Spleen (tissue), 7 donors: ENCODE measurements around the gene TNK2.

ENCODE experiments used
- POLR2A ChIP-seq, 3 donors: fragments of 450-650 bp; IDR thresholded peaks; one replicate each; pipeline ENCODE4 v1.5.1; 2017; ENCODE audit warnings: antibody characterized with exemption in 3 of 3, mild to moderate bottlenecking in 1 of 3
- POLR2AphosphoS5 ChIP-seq, 3 donors: sonication (generic); formaldehyde crosslinking; IDR thresholded peaks; one replicate each; pipeline ENCODE4 v1.5.1; 2017; ENCODE audit warnings: antibody characterized with exemption in 3 of 3
- TF ChIP-seq, protein P1 (sequence below), 11 experiments: fragments of 200-600 bp in 7 of 11; fragments of 450-650 bp in 4 of 11; sonication (generic) in 4 of 11; IDR thresholded peaks in 8 of 11; conservative IDR thresholded peaks in 3 of 11; 1 replicate in 7 of 11; 2 replicates in 4 of 11; pipeline versions ENCODE4 v1.4.0 to v1.8.0; 2016 to 2021; ENCODE audit warnings: antibody characterized with exemption in 11 of 11, inconsistent platforms in 4 of 11, mild to moderate bottlenecking in 1 of 11
- donor health status: DM: no; HTN: no; CAD: no; lungs with moderate emphysema.
- donor health status: DM: no; HTN: no; CAD: no.
- donor health status: DM: no; HTN: no; CAD: no.

DNA sequence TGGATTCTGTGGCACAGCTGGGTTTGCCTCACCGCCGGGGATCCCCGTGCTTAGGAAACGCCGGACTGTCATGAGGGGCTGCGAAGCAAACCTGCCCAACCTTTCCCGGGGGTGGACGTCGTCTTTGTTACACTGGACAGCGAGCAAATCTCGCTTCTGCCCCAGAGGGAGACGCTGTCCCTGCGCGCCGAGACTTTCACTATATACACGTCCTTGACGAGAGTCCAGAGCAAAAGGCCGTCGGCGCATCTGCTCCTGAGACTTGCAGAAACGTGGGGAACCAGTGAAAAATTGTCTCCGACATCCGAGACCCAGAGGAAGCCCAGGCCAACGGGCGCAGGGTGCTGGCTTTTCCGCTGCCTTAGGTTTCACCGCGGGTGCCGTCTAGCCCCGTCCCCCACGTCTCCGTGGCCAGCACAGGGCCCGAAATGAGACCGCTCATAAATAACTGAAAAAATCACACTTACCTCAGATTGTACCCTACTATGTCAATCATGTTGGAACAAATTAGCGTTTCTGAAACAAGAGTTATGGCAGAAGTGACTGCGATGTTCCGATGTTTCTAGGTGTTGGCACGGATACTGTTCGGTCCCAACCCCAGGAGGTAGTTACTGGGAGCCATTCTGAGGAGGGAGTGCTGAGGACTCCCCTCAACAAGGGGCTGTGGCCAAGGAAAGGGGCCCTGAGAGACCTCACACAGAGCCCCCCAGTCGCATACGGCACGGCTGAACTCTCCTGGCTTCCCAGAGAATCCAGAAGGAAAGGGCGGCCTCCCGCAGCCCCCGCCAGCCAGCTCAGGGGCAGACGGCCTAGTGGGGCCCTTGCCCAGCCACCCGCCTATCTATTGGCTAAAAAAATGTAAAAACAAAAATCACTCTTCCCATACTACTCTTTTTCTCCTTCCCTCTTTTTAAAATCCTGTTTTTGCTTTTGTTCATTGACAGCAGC is 82.2 kb downstream of the TNK2 start:
- TF ChIP-seq, protein P1, sequence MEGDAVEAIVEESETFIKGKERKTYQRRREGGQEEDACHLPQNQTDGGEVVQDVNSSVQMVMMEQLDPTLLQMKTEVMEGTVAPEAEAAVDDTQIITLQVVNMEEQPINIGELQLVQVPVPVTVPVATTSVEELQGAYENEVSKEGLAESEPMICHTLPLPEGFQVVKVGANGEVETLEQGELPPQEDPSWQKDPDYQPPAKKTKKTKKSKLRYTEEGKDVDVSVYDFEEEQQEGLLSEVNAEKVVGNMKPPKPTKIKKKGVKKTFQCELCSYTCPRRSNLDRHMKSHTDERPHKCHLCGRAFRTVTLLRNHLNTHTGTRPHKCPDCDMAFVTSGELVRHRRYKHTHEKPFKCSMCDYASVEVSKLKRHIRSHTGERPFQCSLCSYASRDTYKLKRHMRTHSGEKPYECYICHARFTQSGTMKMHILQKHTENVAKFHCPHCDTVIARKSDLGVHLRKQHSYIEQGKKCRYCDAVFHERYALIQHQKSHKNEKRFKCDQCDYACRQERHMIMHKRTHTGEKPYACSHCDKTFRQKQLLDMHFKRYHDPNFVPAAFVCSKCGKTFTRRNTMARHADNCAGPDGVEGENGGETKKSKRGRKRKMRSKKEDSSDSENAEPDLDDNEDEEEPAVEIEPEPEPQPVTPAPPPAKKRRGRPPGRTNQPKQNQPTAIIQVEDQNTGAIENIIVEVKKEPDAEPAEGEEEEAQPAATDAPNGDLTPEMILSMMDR (IDR thresholded peaks at IDR 0.05 in 8 of 11, conservative IDR thresholded peaks at IDR 0.05 in 3 of 11): no peak
- TF ChIP-seq POLR2AphosphoS5 (IDR thresholded peaks at IDR 0.05) (no peak), POLR2A (IDR thresholded peaks at IDR 0.05) (no peak)
